ENCODE data around the gene CUX1.

DNA sequence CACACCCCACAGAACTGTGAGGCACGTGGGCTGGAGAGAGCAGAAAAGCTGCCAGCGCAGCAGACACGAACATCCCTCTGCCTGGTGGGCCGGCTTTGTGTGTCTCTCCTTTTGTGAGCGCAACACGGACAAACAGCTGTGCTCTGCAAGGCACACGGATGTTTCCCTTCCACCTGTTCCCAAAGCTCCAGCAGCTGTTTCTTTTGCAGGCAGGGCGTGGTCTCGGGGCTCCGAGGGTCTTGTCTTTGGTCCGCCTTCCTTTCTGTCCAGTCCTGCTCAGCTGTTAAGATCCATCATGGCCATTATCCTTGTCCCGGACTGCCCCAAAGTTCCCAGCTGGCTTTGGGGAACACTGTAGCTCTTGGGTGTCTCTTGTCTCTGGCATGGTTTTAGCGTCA, 436.5 kb downstream of the CUX1 start:
- TF ChIP-seq POLR2A (IDR thresholded peaks at IDR 0.05): no peak
- no peak for TF ChIP-seq CTCF (IDR thresholded peaks at IDR 0.05)

Data from lower leg skin (tissue), 3 donors.